GM18951 (cell line): Measurements from ENCODE around the gene FCGBP.
"Not testable (repeated sequence)": the region's sequence is repeated elsewhere in the genome, so short reads cannot be mapped to it uniquely, and the experiment has no call there.

ENCODE experiments used
- POLR2A ChIP-seq: IDR thresholded peaks from 4 replicates; pipeline ENCODE4 v1.6.1; 2011; ENCODE audit warnings: mild to moderate bottlenecking; ENCODE audit not compliant: insufficient read length, insufficient read depth; ENCODE audit errors: extremely low read depth
- in situ Hi-C: fragments of 300-500 bp; cut with MboI; formaldehyde crosslinking; loops from one replicate; pipeline ENCODE4 v1.12.0; 2022; ENCODE audit warnings: low sequenced_read_pairs, mixed read lengths, inconsistent platforms; ENCODE audit not compliant: unreplicated experiment

The FCGBP gene

DNA sequence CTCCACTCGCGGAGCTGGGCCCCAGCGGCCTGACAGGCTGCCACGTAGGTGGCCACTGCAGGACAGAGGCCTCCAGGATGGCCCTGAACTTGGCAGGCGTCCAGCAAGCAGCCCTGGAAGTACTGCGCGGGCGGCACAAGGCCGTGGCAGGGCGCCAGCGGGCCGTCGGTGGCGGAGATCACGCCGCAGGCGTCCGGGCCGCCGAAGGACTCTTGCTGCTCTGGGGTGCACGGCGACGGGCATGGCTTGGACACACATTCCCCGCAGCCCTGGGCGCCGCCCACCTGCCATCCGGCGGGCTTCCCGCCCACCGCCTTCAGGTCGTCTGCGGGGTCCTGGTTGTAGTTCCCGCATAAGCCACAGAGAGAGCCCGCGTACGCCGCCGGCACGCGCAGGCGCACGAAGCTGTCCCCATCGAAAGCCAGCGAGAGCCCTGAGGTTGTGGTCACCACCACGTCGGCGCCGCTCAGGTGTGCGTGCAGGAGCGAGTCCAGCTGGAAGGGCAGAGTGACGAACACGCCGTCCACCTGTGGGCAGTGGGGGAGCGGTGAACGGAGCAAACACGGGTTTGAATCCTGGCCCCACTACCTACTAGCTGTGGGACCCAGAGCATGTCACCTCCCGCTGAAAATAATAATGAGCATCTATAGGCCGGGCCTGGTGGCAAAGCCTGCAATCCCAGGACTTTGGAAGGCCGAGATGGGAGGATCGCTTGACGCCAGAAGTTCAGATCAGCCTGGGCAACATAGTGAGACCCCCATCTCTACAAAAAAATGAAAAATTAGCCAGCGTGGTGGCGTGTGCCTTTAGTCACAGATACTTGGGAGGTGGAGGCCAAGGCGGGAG lies 42.6 kb downstream of the FCGBP start:
- in situ Hi-C loops = not testable (repeated sequence)

DNA sequence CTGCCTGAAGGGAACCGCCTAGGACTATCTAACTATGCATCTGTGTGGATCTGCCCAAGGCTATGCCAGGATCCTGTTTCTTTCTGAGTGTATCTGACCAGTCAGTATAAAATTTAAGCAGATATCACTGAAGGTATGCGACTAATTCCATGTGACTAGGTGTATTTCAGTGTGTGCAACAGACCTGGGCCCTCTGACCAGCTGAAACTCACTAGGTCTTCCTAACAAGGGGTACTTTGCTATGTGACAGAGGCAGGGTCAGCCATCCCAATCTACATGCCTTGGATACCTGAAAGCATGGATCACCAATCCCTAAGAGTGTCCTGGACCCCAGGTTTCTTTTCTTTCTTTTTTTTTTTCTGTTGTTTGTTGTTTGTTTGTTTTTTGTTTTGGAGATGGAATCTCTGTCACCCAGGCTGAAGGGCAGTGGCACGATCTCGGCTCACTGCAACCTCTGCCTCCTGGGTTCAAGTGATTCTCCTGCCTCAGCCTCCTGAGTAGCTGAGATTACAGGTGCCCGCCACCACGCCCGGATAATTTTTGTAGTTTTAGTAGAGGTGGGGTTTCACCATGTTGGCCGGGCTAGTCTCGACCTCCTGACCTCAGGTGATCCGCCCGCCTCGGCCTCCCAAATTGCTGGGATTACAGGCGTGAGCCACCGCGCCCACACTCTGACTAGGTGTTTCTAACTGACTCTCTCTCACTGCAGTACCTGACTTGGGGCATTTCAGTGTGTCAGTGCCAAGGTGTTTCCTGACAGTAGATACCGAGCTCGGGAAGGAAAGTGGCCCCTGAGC lies 43.5 kb downstream of the FCGBP start:
- no peak for TF ChIP-seq POLR2A
- in situ Hi-C loops = no loop called here

DNA sequence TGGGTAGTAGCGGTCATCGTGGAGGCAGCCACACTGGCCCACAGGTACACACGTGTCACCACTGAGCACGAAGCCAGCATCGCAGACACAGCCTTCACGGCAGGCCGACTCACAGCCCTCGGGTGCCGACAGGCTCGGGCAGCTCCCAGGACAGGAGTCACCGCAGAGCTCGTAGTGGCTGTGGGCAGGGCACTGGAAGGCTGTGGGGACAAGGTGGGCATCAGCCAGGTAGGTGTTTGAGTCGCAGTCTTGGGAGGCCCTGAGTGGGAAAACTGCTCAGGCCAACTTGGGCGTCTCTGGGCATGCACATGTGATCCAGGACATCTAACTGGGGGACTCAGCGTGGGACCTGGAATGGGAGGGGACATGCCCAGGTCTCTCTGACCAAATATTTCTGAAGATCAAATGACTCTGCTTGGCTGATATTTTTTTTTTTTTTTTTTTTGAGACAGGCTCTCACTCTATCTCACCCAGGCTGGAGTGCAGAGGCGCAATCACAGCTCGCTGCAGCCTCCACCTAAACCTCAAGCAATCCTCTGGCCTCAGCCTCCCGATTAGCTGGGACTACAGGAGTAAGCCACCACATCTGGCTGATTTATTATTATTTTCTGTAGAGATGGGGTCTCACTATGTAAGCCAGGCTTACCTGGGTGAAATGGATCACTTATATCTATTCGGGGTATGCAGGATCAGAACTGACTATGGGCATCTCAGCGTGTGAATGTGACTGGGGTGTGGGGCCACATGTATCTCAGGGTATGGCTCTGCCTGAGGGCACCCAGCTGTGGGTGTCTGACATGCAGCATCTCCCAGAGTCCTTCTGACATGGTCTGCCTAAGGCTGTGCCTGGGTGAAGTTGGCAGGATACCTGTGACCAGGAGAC lies 44.3 kb downstream of the FCGBP start:
- in situ Hi-C loops = not testable (repeated sequence)

DNA sequence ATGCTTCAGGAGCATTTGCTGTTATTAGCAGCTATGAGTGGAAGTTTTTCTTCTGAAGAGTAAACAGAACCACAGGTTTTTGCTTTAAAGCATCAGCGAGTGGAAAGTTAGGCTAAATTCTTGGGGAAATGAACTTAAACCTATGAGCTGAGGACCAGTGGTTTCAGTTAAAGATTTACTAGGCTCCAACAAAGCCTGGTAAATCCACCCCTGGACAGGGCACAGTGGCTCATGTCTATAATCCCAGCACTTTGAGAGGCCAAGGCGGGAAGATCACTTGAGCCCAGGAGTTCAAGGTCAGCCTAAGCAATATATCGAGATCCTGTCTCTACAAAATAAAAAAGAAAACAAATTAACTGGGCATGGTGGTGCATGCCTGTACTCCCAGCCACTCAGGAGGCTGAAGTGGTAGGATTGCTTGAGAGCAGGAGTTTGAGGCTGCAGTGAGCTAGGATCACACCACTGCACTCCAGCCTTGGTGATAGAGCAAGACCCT lies 46.9 kb downstream of the FCGBP start:
- in situ Hi-C loops = not testable (repeated sequence)

DNA sequence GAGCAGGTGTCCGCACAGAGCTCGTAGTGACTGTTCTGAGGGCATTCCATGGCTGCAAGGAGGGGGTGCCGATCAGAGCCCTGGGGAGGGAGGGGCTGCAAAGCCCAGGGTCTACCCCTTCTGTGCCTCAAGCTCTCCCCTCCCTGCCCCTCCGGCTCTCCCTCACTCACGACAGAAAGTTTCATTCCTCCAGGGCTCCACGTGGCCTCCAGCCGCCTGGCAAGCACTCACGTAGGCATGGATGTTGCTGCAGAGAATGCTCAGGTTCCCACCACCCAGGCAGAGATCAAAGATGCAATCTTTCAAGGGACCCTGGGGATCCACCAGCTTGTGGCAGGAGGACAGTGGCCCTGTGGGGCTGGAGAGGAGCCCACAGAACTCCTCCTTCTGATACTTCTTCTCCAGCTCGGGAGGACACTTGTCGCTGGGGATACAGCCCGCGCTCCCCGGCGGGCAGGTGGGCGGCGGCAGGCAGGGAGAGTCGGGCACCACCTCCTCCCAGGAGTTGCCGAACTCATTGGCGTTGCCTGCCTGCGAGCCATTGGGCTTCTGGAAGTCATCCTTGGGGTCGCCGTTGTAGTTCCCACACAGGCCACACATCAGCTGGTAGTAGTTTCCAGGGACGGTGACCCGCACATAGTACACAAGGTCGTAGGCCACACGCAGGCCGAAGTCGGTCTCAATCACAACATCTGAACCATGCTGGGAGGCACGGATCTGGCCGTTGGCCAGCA lies 48.4 kb downstream of the FCGBP start:
- in situ Hi-C loops = not testable (repeated sequence)

DNA sequence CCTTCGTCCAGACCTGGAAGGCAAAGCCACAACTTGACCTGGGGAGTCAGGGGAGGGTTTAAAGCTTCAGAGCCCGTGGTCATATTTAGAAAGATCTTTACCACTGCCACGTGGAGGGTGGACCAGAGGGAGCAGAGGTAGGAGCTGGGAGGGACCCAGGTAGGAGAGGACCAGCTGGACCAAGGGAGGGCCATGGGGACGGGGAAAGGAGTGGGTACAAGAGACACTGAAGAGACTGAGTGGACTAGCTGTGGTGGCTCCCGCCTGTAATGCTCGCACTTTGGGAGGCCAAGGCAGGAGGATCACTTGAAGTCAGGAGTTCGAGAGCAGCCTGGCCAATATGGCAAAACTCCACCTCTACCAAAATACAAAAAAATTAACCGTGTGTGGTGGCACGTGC lies 49.7 kb downstream of the FCGBP start:
- in situ Hi-C loops = not testable (repeated sequence)
